ENCODE data around the gene TMEM8B. TPM values are rescaled to one million over a fixed set of nuclear protein-coding genes. Genes with fewer than 3 reads are reported as not detected.

Gene TMEM8B
- total and polyA plus RNA-seq, 9 of the 15 experiments (the other 6 are each of a cell fraction or from before 2014, with no cell fraction given): 0.01 to 2.2 (median 1.1) TPM

GRCh38 chr9:35793461-35793860, 35.6 kb upstream of the TMEM8B start:
- Histone ChIP-seq H2AFZ (ENCODE audit: low read depth, low read length) (no peak overlapping the region), H3K9me3 (replicated peaks; ENCODE audit: control insufficient read depth, insufficient read depth, low read depth, low read length) (no peaks in the 10 kb centered on the region), H3K79me2 (ENCODE audit: control insufficient read depth, insufficient read depth, low read length) (no peaks in the 10 kb centered on the region), H3K9ac (ENCODE audit: insufficient read depth in 1 of 2, low read depth in 2 of 2, low read length in 2 of 2) (no peak overlapping the region), H3K4me1 (replicated peaks in 1 of 2; ENCODE audit: control insufficient read depth in 2 of 2, insufficient read depth in 2 of 2, low read length in 2 of 2) (peaks cover 9 to 18% of the 10 kb centered on the region in 2 experiments; a peak in 4 of 5 replicates), H3K36me3 (ENCODE audit: control insufficient read depth, insufficient read depth, low read length) (peaks cover 6% of the 10 kb centered on the region; the same call in 2 of the 3 replicates), H4K20me1 (replicated peaks; ENCODE audit: control insufficient read depth, insufficient read depth, low read length) (no peaks in the 10 kb centered on the region), H3K4me2 (ENCODE audit: insufficient read depth, low read length) (no peak overlapping the region), H3K27ac (ENCODE audit: extremely low read depth, low read depth, low read length) (no peak overlapping the region), H3K27me3 (ENCODE audit: control insufficient read depth in 2 of 2, insufficient read depth in 2 of 2, low read length in 2 of 2) (no peaks in the 10 kb centered on the region), H3K9me1 (ENCODE audit: control insufficient read depth, insufficient read depth, low read length) (no peaks in the 10 kb centered on the region), H3K4me3 (no peak overlapping the region)
- ATAC-seq (no peak), FAIRE-seq (no peak), DNase-seq (ENCODE audit: extremely low read depth in 1 of 4, low spot score in 3 of 4) (no peak)
- 55% methylated on average over 2 of the region's 2 CpGs for WGBS (ENCODE audit: insufficient coverage, low coverage, missing lambda C conversion rate)
- ChIA-PET CTCF (ENCODE audit: low intra/inter-chr PET ratio) (no interaction called here), POLR2A (interaction anchor here (0.6 to 0.7 kb wide), 2 partner anchors 8 to 682 kb away, joined by 3 read pairs; no protein-coding TSS in a partner anchor)
- intact Hi-C loops (cut with micrococcal nuclease): no loop called here
- in situ Hi-C loops (cut with MboI): loop anchor here (10.0 kb wide), 1 partner anchor 91 kb away; no protein-coding TSS in a partner anchor
- no TSS peak for BruUV-seq (replicated peaks)
- TF ChIP-seq MAFF (IDR thresholded peaks at IDR 0.05; ENCODE audit: low read length) (no peak), ADNP (tag; IDR thresholded peaks at IDR 0.05) (no peak), BCOR (IDR thresholded peaks at IDR 0.05) (no peak), ZNF740 (CRISPR knock-in tag; IDR thresholded peaks at IDR 0.05) (no peak), ZNF740 (tag; IDR thresholded peaks at IDR 0.05) (no peak), FOXK1 (CRISPR knock-in tag; IDR thresholded peaks at IDR 0.05; ENCODE audit: borderline replicate concordance) (no peak), PCBP2 (IDR thresholded peaks at IDR 0.05; ENCODE audit: low read depth, low read length, poor library complexity, severe bottlenecking) (no peak), PPARD (CRISPR knock-in tag; IDR thresholded peaks at IDR 0.05) (no peak), MGA (IDR thresholded peaks at IDR 0.05) (no peak), CGGBP1 (CRISPR knock-in tag; IDR thresholded peaks at IDR 0.05) (no peak), ZNF445 (CRISPR knock-in tag; IDR thresholded peaks at IDR 0.05; ENCODE audit: low read depth) (no peak)
